Measurements from ENCODE around the gene UBE2M.
A peak's percentile ranks its signal among the peaks of the same experiment; 100 is the strongest.

Gene UBE2M

GRCh38 chr19:58570770-58571574 is 12.6 kb upstream of the UBE2M start:
- DNase-seq, result no peak

GRCh38 chr19:58569943-58570670 is 11.7 kb upstream of the UBE2M start:
- no peak for DNase-seq

GRCh38 chr19:58569191-58569942 is 11.0 kb upstream of the UBE2M start:
- no peak for DNase-seq

- DNase-seq, result no peak
Observed at GRCh38 chr19:58568453-58569130, 10.2 kb upstream of the UBE2M start.

GRCh38 chr19:58566989-58567388 is 8.6 kb upstream of the UBE2M start:
- DNase-seq, result no peak

GRCh38 chr19:58563823-58564222 is 5.4 kb upstream of the UBE2M start:
- no peak for DNase-seq

- DNase-seq, result no peak
Observed at GRCh38 chr19:58563034-58563573, 4.7 kb upstream of the UBE2M start.

- no peak for DNase-seq
Observed at GRCh38 chr19:58562122-58563033, 4.0 kb upstream of the UBE2M start.

GRCh38 chr19:58561373-58562121 is 3.1 kb upstream of the UBE2M start:
- DNase-seq, result no peak

- DNase-seq, result no peak
Observed at GRCh38 chr19:58560921-58561320, 2.5 kb upstream of the UBE2M start.

GRCh38 chr19:58560007-58560887 is 1.8 kb upstream of the UBE2M start:
- DNase-seq, result no peak

- DNase-seq, result peak; percentile 90
Observed at GRCh38 chr19:58559275-58560006, 1.0 kb upstream of the UBE2M start.

GRCh38 chr19:58558623-58559274 is 338 bp upstream of the UBE2M start:
- peak; percentile 99 for DNase-seq

- no peak for DNase-seq
Observed at GRCh38 chr19:58557221-58558065, 968 bp downstream of the UBE2M start.

- no peak for DNase-seq
Observed at GRCh38 chr19:58556622-58557220, 1.7 kb downstream of the UBE2M start.

GRCh38 chr19:58555920-58556621 is 2.3 kb downstream of the UBE2M start:
- DNase-seq, result no peak

Data from inflammatory macrophage treated with lipopolysaccharide for 4 hours (primary cell).